Measurements from ENCODE around the gene HOXC13. TPM values are rescaled to one million over a fixed set of nuclear protein-coding genes. Genes with fewer than 3 reads are reported as not detected.

HOXC13 gene
- total and polyA plus RNA-seq, 7 experiments from 2014 or later, result not detected

DNA sequence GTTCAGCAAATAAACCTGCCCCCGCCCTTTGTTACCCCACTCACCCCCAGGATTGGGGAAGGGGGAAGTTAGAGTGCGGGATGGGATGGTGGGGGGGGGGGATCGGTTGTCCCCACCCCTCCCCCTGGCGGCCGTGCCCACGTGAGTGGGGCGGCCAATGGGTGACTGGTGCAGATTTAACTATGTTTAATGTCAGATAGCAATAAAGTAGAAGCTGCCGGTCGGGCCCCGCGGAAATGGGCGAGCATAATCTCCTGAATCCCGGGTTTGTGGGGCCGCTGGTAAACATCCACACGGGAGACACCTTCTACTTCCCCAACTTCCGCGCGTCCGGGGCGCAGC, 16.0 kb downstream of the HOXC13 start, which contains the start of gene HOXC12:
HOXC12 (plus strand) TSS at position 210 of the 342 bp plus-strand sequence; CDS start at position 237, 27 bp downstream.
- Mint-ChIP-seq H3K27me3 (peaks cover 78 to 94% (median 90%) of the 10 kb centered on the region in 5 donors), H3K4me1 (peaks cover 9 to 57% (median 26%) of the 10 kb centered on the region in 7 donors), H3K36me3 (peaks cover 0 to 4% (median 0%) of the 10 kb centered on the region in 5 donors), H3K27ac (peak within 1 kb of the TSS in 4 of 9 donors; percentile 44 to 77 (median 69)), H3K9me3 (peaks cover 0 to 25% (median 5%) of the 10 kb centered on the region in 11 donors), H3K4me3 (peak within 1 kb of the TSS in 9 of 10 donors; percentile 4 to 57 (median 35))
- peaks cover 40 to 73% of the 10 kb centered on the region in 2 donors for H3K27me3 ChIP-seq (ENCODE audit: control insufficient read depth in 2 of 2, insufficient read depth in 2 of 2, low read length in 2 of 2)
- intact Hi-C loops (cut with micrococcal nuclease), result loop anchor here in 1 of 2 donors (5.0 kb wide), 2 partner anchors 33 to 98 kb away; partner anchors contain the start of genes HOXC10 and HOXC4
- POLR2A ChIA-PET, result no interaction called here
- H3K9me3 ChIP-seq (ENCODE audit: control insufficient read depth in 2 of 3, low read length in 3 of 3), result no peaks in the 10 kb centered on the region
- peaks cover 4 to 15% of the 10 kb centered on the region in 2 donors for H3K4me1 ChIP-seq (ENCODE audit: control insufficient read depth in 2 of 2, insufficient read depth in 2 of 2, low read length in 2 of 2)
- DNase-seq, result no peak
- ATAC-seq, result no peak
- H3K27ac ChIP-seq (ENCODE audit: low read depth, low read length), result no peak within 1 kb of the TSS
- CTCF ChIA-PET, result interaction anchor here (1.5 kb wide), 1 partner anchor 12 kb away, joined by 4 read pairs; no protein-coding TSS in a partner anchor
- no peak within 1 kb of the TSS for H3K4me3 ChIP-seq (ENCODE audit: low read length)
- no peaks in the 10 kb centered on the region for H3K36me3 ChIP-seq (ENCODE audit: control insufficient read depth in 2 of 3, insufficient read depth in 3 of 3, low read length in 3 of 3)

DNA sequence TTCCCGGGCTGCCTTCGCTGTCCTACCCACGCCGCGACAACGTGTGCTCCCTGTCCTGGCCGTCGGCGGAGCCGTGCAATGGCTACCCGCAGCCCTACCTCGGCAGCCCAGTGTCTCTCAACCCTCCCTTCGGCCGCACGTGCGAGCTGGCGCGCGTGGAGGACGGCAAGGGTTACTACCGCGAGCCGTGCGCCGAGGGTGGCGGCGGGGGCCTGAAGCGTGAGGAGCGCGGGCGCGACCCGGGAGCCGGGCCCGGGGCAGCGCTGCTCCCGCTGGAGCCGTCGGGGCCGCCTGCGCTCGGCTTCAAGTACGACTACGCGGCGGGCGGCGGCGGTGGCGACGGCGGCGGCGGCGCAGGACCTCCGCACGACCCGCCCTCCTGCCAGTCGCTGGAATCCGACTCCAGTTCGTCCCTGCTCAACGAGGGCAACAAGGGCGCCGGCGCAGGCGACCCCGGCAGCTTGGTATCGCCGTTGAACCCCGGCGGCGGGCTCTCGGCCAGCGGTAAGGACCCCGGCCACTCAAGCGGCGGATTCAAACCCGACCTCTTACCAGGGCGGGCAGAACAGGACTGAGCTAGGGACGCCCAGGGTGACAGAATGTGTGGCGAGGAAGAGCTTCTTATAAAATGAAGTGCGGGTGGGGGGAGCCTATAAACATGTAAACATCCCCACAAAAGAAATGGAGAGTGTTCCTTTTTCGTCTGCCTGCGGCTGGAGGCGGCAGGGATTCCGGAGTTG, 16.6 kb downstream of the HOXC13 start:
- H3K27me3 Mint-ChIP-seq, result peaks cover 81 to 94% (median 90%) of the 10 kb centered on the region in 5 donors
- H3K4me1 ChIP-seq (ENCODE audit: control insufficient read depth in 2 of 2, insufficient read depth in 2 of 2, low read length in 2 of 2), result peaks cover 4 to 15% of the 10 kb centered on the region in 2 donors
- no peak for ATAC-seq
- H3K36me3 ChIP-seq (ENCODE audit: control insufficient read depth in 2 of 3, insufficient read depth in 3 of 3, low read length in 3 of 3), result no peaks in the 10 kb centered on the region
- H3K27me3 ChIP-seq (ENCODE audit: control insufficient read depth in 2 of 2, insufficient read depth in 2 of 2, low read length in 2 of 2), result peaks cover 45 to 78% of the 10 kb centered on the region in 2 donors
- ChIA-PET POLR2A (no interaction called here), CTCF (no interaction called here)
- no peak overlapping the region for H3K4me3 ChIP-seq (ENCODE audit: low read length)
- peak overlapping the region in 3 of 10 donors; percentile 24 to 55 (median 29) for H3K4me3 Mint-ChIP-seq
- peaks cover 0 to 4% (median 0%) of the 10 kb centered on the region in 5 donors for H3K36me3 Mint-ChIP-seq
- H3K4me1 Mint-ChIP-seq, result peaks cover 9 to 60% (median 27%) of the 10 kb centered on the region in 7 donors
- no peaks in the 10 kb centered on the region for H3K9me3 ChIP-seq (ENCODE audit: control insufficient read depth in 2 of 3, low read length in 3 of 3)
- intact Hi-C loops (cut with micrococcal nuclease), result loop anchor here in 1 of 2 donors (5.0 kb wide), 1 partner anchor 97 kb away; the partner anchor contains the start of gene HOXC4
- no peak for DNase-seq
- peaks cover 0 to 31% (median 5%) of the 10 kb centered on the region in 11 donors for H3K9me3 Mint-ChIP-seq
- no peak overlapping the region for H3K27ac ChIP-seq (ENCODE audit: low read depth, low read length)
- peak overlapping the region in 2 of 9 donors; percentile 44 to 74 for H3K27ac Mint-ChIP-seq

GRCh38 chr12:53955776-53956250, 17.2 kb downstream of the HOXC13 start:
- POLR2A ChIA-PET, result no interaction called here
- Mint-ChIP-seq H3K27me3 (peaks cover 80 to 93% (median 90%) of the 10 kb centered on the region in 5 donors), H3K4me3 (peak overlapping the region in 9 of 10 donors; percentile 4 to 51 (median 23)), H3K4me1 (peaks cover 9 to 60% (median 31%) of the 10 kb centered on the region in 7 donors), H3K27ac (peak overlapping the region in 4 of 9 donors; percentile 14 to 74 (median 32)), H3K9me3 (peaks cover 0 to 35% (median 6%) of the 10 kb centered on the region in 11 donors), H3K36me3 (peaks cover 0 to 4% (median 0%) of the 10 kb centered on the region in 5 donors)
- H3K27ac ChIP-seq (ENCODE audit: low read depth, low read length), result no peak overlapping the region
- CTCF ChIA-PET, result no interaction called here
- peaks cover 48 to 75% of the 10 kb centered on the region in 2 donors for H3K27me3 ChIP-seq (ENCODE audit: control insufficient read depth in 2 of 2, insufficient read depth in 2 of 2, low read length in 2 of 2)
- H3K4me3 ChIP-seq (ENCODE audit: low read length), result no peak overlapping the region
- intact Hi-C loops (cut with micrococcal nuclease), result loop anchor here in 1 of 2 donors (5.0 kb wide), 1 partner anchor 96 kb away; the partner anchor contains the start of gene HOXC4
- no peak for DNase-seq
- H3K36me3 ChIP-seq (ENCODE audit: control insufficient read depth in 2 of 3, insufficient read depth in 3 of 3, low read length in 3 of 3), result no peaks in the 10 kb centered on the region
- no peak for ATAC-seq
- no peaks in the 10 kb centered on the region for H3K9me3 ChIP-seq (ENCODE audit: control insufficient read depth in 2 of 3, low read length in 3 of 3)
- H3K4me1 ChIP-seq (ENCODE audit: control insufficient read depth in 2 of 2, insufficient read depth in 2 of 2, low read length in 2 of 2), result peaks cover 4 to 15% of the 10 kb centered on the region in 2 donors

- DNase-seq, result no peak
- Histone ChIP-seq H3K4me1 (ENCODE audit: control insufficient read depth in 2 of 2, insufficient read depth in 2 of 2, low read length in 2 of 2) (peaks cover 4 to 10% of the 10 kb centered on the region in 2 donors), H3K4me3 (ENCODE audit: low read length) (no peak overlapping the region), H3K36me3 (ENCODE audit: control insufficient read depth in 2 of 3, insufficient read depth in 3 of 3, low read length in 3 of 3) (no peaks in the 10 kb centered on the region), H3K27ac (ENCODE audit: low read depth, low read length) (no peak overlapping the region), H3K9me3 (ENCODE audit: control insufficient read depth in 2 of 3, low read length in 3 of 3) (no peaks in the 10 kb centered on the region), H3K27me3 (ENCODE audit: control insufficient read depth in 2 of 2, insufficient read depth in 2 of 2, low read length in 2 of 2) (peaks cover 47 to 72% of the 10 kb centered on the region in 2 donors)
- H3K36me3 Mint-ChIP-seq, result peaks cover 0 to 4% (median 0%) of the 10 kb centered on the region in 5 donors
- no peak for ATAC-seq
- intact Hi-C loops (cut with micrococcal nuclease), result loop anchor here in 1 of 2 donors (5.0 kb wide), 1 partner anchor 96 kb away; the partner anchor contains the start of gene HOXC4
- POLR2A ChIA-PET, result no interaction called here
- H3K27me3 Mint-ChIP-seq, result peaks cover 76 to 89% (median 88%) of the 10 kb centered on the region in 5 donors
- CTCF ChIA-PET, result no interaction called here
- H3K27ac Mint-ChIP-seq, result peak overlapping the region in 4 of 9 donors; percentile 14 to 74 (median 56)
- H3K4me3 Mint-ChIP-seq, result peak overlapping the region in 9 of 10 donors; percentile 4 to 51 (median 33)
- H3K4me1 Mint-ChIP-seq, result peaks cover 9 to 57% (median 31%) of the 10 kb centered on the region in 7 donors
- peaks cover 0 to 35% (median 6%) of the 10 kb centered on the region in 11 donors for H3K9me3 Mint-ChIP-seq
Observed at GRCh38 chr12:53956251-53956887, 17.7 kb downstream of the HOXC13 start.

DNA sequence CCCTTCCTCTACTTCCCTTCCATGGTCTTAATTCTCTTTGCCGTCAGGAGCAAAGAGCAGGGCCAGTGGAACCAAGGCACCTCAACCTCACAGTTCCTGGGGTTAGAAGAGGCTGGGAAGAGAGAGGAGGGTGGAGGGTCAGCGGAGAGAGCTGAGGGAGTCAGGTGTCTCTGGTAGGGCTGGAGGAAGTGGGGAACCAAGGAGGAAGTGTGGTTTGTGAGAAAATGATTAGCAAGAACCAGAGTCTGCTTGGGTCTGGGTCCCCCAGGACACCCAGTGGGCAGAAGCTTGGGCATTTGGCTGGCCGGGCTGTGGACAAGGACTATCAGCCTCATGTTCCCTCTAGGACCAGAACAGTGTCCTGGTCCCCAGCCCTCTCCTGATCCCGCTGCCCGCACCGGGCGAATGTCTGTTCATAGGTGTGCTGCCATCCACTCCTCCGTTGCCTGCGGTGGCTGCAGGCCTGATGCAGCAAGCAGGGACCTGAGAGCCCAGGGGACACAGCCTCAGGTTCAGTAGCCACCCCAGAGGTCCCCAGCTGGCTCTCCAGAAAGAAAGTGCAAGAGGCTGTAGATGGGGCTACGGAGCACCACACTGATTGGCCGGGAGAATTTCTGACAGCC, 18.4 kb downstream of the HOXC13 start:
- peaks cover 9 to 54% (median 31%) of the 10 kb centered on the region in 7 donors for H3K4me1 Mint-ChIP-seq
- H3K36me3 Mint-ChIP-seq, result peaks cover 0 to 4% (median 0%) of the 10 kb centered on the region in 5 donors
- DNase-seq, result no peak
- H3K27ac Mint-ChIP-seq, result peak overlapping the region in 1 of 9 donors; percentile 67
- intact Hi-C loops (cut with micrococcal nuclease), result loop anchor here in 1 of 2 donors (5.0 kb wide), 1 partner anchor 95 kb away; the partner anchor contains the start of gene HOXC4
- no peaks in the 10 kb centered on the region for H3K9me3 ChIP-seq (ENCODE audit: control insufficient read depth in 2 of 3, low read length in 3 of 3)
- no peaks in the 10 kb centered on the region for H3K36me3 ChIP-seq (ENCODE audit: control insufficient read depth in 2 of 3, insufficient read depth in 3 of 3, low read length in 3 of 3)
- ChIA-PET POLR2A (no interaction called here), CTCF (no interaction called here)
- H3K27ac ChIP-seq (ENCODE audit: low read depth, low read length), result no peak overlapping the region
- ATAC-seq, result no peak
- H3K27me3 Mint-ChIP-seq, result peaks cover 76 to 89% (median 86%) of the 10 kb centered on the region in 5 donors
- H3K4me3 ChIP-seq (ENCODE audit: low read length), result no peak overlapping the region
- peak overlapping the region in 4 of 10 donors; percentile 17 to 40 (median 31) for H3K4me3 Mint-ChIP-seq
- H3K9me3 Mint-ChIP-seq, result peaks cover 0 to 35% (median 6%) of the 10 kb centered on the region in 11 donors
- H3K4me1 ChIP-seq (ENCODE audit: control insufficient read depth in 2 of 2, insufficient read depth in 2 of 2, low read length in 2 of 2), result peaks cover 4 to 6% of the 10 kb centered on the region in 2 donors
- H3K27me3 ChIP-seq (ENCODE audit: control insufficient read depth in 2 of 2, insufficient read depth in 2 of 2, low read length in 2 of 2), result peaks cover 44 to 72% of the 10 kb centered on the region in 2 donors

DNA sequence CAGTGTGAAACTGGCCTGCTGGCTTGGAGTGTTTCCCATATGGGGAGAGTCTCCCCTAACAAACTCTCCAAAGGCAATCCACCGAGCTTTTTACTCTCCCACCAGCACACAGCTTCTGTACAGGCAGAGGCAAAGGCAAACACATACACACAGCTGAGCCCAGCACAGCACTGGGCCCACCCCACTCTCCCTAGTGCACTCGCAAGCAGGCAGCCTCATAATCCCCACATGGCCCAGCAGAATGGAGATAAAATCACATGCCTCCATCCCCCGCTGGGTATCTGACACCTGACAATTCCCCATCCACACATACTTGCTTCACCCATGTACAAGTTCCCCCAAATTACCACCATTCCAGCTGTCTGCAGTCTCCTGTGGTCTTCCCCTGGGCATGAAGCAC, 19.5 kb downstream of the HOXC13 start:
- no peak for DNase-seq
- Histone ChIP-seq H3K4me1 (ENCODE audit: control insufficient read depth in 2 of 2, insufficient read depth in 2 of 2, low read length in 2 of 2) (peaks cover 4 to 6% of the 10 kb centered on the region in 2 donors), H3K36me3 (ENCODE audit: control insufficient read depth in 2 of 3, insufficient read depth in 3 of 3, low read length in 3 of 3) (no peaks in the 10 kb centered on the region), H3K9me3 (ENCODE audit: control insufficient read depth in 2 of 3, low read length in 3 of 3) (no peaks in the 10 kb centered on the region), H3K27ac (ENCODE audit: low read depth, low read length) (no peak overlapping the region), H3K4me3 (ENCODE audit: low read length) (no peak overlapping the region), H3K27me3 (ENCODE audit: control insufficient read depth in 2 of 2, insufficient read depth in 2 of 2, low read length in 2 of 2) (peaks cover 44 to 70% of the 10 kb centered on the region in 2 donors)
- ChIA-PET POLR2A (interaction anchor here (1.2 kb wide), 1 partner anchor 11 kb away, joined by 3 read pairs; no protein-coding TSS in a partner anchor), CTCF (no interaction called here)
- Mint-ChIP-seq H3K27me3 (peaks cover 77 to 88% (median 87%) of the 10 kb centered on the region in 5 donors), H3K36me3 (peaks cover 0 to 4% (median 0%) of the 10 kb centered on the region in 5 donors), H3K4me1 (peaks cover 9 to 46% (median 25%) of the 10 kb centered on the region in 7 donors), H3K9me3 (peaks cover 0 to 31% (median 5%) of the 10 kb centered on the region in 11 donors), H3K27ac (no peak overlapping the region), H3K4me3 (peak overlapping the region in 1 of 10 donors; percentile 19)
- ATAC-seq, result no peak
- intact Hi-C loops (cut with micrococcal nuclease), result loop anchor here in 1 of 2 donors (5.0 kb wide), 1 partner anchor 94 kb away; the partner anchor contains the start of gene HOXC4

All from naive thymus-derived CD4-positive, alpha-beta T cell (primary cell).